Femur (tissue), 1 donor: Measurements from ENCODE around the gene FLYWCH1.

Experiments used
- DNase-seq: peaks from one replicate; pipeline ENCODE4 v3.0.0-alpha.2; 2017

The FLYWCH1 gene

GRCh38 chr16:2899564-2900072 lies 12.1 kb upstream of the FLYWCH1 start:
- no peak for DNase-seq

- no peak for DNase-seq
Observed at GRCh38 chr16:2900526-2901075, 11.1 kb upstream of the FLYWCH1 start.

DNA sequence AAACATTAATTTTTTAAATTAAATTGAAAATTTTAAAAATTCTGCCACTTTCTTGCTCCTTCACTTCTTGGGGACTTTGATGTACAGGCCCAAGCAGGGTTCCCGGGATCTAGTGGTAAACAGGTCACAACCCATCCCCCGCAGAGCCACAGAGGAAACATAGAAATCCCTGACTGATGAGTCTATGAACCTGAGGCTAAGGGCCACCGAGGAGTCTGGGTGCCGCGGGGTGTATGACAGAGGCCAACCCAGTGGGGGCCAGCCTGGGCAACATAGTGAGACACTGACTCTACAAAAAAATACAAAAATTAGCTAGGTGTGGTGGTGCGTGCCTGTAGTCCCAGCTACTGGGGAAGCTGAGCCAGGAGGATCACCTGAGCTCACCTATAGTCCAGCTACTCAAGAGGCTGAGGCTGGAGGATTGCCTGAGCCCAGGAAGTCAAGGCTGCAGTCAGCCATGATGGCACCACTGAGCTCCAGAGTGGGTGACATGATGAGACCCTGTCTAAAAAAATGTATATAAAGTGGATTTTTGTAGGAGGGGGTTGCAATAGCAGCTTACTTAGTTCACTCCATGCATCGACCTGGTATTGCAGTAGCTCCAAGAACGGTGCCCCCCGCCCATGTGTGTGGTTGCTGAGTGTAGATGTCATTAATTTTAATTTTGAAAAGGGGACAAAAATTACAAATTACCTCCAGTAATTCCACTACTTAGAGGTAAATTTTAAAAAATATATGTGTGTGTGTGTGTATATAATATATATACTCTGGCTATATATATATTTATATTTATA lies 9.2 kb upstream of the FLYWCH1 start:
- no peak for DNase-seq

GRCh38 chr16:2904100-2904921 lies 7.4 kb upstream of the FLYWCH1 start:
- peak; percentile 93 for DNase-seq

- DNase-seq, result no peak
Observed at GRCh38 chr16:2904922-2905240, 6.8 kb upstream of the FLYWCH1 start.

DNA sequence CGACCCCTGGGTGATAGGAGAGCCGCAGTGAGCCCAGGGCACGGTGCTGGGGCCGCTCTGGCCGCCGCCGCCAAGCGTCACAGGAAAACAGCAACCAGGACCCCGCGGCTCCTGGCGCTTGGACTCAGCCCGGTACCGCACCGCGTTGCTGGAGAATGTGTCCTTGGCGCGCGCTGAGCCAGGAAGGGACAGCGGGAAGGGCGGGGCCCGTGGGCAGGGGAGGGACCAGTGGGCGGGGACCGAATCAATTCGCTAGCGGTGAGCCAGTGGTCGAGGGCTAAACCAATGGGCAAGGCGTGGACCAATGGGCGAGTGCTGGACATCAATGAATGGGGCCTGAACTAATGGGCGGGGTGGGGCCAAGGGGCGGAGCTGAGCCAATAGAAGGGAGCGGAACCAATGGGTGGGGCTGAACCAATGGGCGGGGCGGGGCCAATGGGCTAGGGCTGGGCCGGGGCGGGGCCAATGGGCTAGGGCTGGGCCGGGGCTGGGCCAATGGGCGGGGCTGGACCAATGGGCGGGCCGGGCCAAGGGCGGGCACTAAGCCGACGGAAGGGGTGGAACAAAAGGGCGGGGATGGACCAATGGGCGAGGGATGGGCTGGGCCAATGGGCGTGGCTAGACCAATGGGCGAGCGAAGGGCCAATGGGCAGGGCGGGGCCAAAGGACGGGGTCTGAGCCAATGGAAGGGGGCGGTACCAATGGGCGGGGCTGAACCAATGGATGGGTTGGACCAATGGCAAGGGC lies 6.3 kb upstream of the FLYWCH1 start:
- peak; percentile 98 for DNase-seq

DNA sequence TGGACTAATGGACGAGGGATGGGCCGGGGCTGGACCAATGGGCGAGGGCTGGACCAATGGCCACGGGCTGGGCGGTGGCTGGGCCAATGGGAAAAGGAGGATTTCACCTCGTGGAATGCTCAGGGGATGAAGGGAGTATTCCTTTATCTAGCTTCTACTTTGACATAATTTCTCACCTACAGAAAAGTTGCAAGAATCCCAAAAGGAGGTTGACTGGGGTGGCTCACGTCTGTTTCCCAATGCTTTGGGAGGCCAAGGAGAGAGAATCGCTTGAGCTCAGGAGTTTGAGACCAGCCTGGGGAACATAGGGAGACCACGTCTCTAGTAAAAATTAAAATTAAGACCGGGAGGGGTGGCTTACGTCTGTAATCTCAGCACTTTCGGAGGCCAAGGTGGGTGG lies 5.7 kb upstream of the FLYWCH1 start:
- no peak for DNase-seq

DNA sequence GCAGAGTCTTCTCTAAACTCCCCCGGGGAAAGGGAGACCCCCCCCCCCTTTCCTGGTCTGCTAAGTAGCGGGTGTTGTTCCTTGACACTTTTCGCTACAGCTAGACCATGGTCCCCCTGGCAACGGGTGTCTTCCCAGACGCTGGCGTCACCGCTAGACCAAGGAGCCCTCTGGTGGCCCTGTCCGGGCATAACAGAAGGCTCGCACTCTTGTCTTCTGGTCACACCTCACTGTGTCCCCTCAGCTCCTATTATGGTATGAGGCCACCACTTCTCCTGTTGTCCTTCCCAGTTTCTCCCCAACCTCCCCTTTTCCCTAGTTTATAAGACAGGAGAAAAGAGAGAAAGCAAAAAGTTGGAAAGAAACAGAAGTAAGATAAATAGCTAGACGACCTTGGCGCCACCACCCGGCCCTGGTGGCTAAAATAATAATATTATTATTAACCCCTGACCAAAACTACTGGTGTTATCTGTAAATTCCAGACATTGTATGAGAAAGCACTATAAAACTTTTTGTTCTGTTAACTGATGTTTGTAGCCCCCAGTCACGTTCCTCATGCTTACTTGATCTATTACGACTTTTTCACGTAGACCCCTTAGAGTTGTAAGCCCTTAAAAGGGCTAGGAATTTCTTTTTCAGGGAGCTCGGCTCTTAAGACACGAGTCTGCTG lies 4.5 kb upstream of the FLYWCH1 start:
- DNase-seq, result peak; percentile 65

GRCh38 chr16:2910441-2910969 lies 1.2 kb upstream of the FLYWCH1 start:
- DNase-seq, result no peak

GRCh38 chr16:2912330-2913199 lies 834 bp downstream of the FLYWCH1 start:
- DNase-seq, result peak; percentile 64

- no peak for DNase-seq
Observed at GRCh38 chr16:2913603-2914002, 1.9 kb downstream of the FLYWCH1 start.

DNA sequence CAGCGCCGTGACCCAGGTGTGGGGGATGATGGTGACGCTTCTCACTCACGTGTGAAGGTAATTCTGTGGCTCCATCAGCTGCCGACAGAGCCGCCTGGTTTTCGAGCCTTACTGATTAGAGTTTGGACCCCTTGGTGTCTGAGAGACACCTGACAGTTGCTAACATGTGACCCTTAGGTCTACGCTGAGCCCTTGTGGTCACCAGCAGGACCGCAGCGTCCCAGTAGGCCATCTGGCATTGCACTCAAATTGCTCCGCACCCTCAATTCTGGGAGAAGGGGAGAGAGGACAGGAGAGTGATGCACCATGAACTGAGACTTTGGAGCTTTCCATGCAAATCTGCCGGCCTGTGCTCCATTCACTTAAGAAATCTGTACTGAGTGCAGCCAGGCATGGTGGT lies 2.5 kb downstream of the FLYWCH1 start:
- DNase-seq, result no peak

DNA sequence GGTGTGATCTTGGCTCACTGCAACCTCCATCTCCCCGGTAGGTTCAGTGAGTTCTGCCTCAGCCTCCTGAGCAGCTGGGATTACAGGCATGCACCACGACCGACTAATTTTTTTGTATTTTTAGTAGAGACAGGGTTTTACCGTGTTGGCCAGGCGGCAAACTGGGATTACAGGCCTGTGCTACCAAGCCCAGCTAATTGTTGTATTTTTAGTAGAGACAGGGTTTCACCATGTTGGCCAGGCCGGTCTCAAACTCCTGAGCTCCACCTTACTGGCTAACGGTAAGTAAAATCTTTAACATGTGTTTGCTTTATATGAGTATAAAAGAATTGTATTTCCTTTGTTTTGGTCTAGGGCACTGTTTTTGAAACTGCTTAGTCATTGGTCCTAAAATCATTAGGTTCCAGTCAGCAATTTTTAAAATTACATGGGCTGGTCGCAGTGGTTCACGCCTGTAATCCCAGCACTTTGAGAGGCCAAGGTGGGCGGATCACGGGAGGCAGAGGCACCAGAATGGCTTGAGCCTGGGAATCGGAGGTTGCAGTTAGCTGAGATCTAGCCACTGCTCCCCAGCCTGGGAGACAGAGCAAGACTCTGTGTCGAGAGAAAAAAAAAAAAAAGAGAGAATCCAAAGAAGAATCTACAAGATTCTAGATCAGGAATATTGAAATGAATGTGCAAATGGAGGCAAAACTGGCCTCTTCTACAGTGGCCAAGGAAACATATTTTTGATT lies 3.6 kb downstream of the FLYWCH1 start:
- DNase-seq, result no peak

- peak; percentile 71 for DNase-seq
Observed at GRCh38 chr16:2919511-2920255, 8.0 kb downstream of the FLYWCH1 start.

GRCh38 chr16:2923481-2923880 lies 11.8 kb downstream of the FLYWCH1 start:
- no peak for DNase-seq

- DNase-seq, result no peak
Observed at GRCh38 chr16:2924901-2925755, 13.4 kb downstream of the FLYWCH1 start.

DNA sequence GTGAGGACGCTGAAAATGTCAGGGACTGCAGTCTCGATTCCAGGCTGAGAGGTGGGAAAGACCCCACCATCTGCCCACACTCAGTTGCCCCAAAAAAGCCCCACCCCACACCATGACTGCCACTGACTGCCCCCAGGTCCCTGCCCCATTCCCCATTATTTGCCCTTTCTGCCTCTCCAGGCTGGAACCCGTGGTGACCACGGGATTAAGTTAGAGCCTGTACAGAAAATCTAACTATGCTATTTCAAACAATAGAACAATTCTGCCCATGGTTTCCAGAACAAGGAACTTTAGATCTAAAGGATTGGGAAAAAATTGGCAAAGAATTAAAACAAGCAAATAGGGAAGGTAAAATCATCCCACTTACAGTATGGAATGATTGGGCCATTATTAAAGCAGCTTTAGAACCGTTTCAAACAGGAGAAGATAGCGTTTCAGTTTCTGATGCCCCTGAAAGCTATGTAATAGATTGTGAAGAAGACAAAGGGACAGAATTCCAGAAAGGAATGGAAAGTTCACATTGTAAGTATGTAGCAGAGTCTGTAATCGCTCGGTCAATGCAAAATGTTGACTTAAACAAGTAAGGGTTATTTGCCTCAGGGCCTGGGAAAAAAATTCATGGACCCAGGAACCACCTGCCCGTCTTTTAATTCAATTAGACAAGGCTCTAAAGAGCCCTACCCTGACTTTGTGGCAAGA lies 14.4 kb downstream of the FLYWCH1 start:
- no peak for DNase-seq

- DNase-seq, result no peak
Observed at GRCh38 chr16:2926650-2926999, 14.9 kb downstream of the FLYWCH1 start.
